Activated B cell treated with CpG ODN at 0.5 μM for 24 hours (primary cell): ENCODE results near the gene ESRRA. TPM values are rescaled to one million over a fixed set of nuclear protein-coding genes. Genes with fewer than 3 reads are reported as not detected.

Source experiments
- ATAC-seq: fragments of 200-7000 bp; cut with Tn5 transposase; one replicate; pipeline ENCODE4 v1.10.0; 2021; ENCODE audit warnings: low read depth, mild to moderate bottlenecking, moderate library complexity
- CTCF ChIA-PET: fragments of 350-600 bp; sonication (Branson Sonifier 250); formaldehyde crosslinking; loops from one replicate; lab custom pipeline; 2021; ENCODE audit warnings: antibody characterized with exemption; lab: Charles Lee
- POLR2A ChIA-PET: fragments of 350-600 bp; sonication (Branson Sonifier 250); formaldehyde crosslinking; loops from one replicate; lab custom pipeline; 2021; ENCODE audit warnings: antibody characterized with exemption; lab: Charles Lee
- DNase-seq: peaks from one replicate; pipeline ENCODE4 v3.0.0; 2022
- H3K27ac Mint-ChIP-seq: one replicate; pipeline ENCODE4 v1.8.0; 2020; ENCODE audit warnings: mixed read lengths
- H3K27me3 Mint-ChIP-seq: one replicate; pipeline ENCODE4 v1.8.0; 2021; ENCODE audit warnings: mixed read lengths
- H3K36me3 Mint-ChIP-seq: one replicate; pipeline ENCODE4 v1.8.0; 2021; ENCODE audit warnings: low read depth, mixed read lengths
- H3K4me1 Mint-ChIP-seq: one replicate; pipeline ENCODE4 v1.8.0; 2021; ENCODE audit warnings: mixed read lengths
- H3K4me3 Mint-ChIP-seq: one replicate; pipeline ENCODE4 v1.8.0; 2020; ENCODE audit warnings: mild to moderate bottlenecking, mixed read lengths
- H3K9me3 Mint-ChIP-seq: one replicate; pipeline ENCODE4 v1.8.0; 2020; ENCODE audit warnings: mixed read lengths
- CTCF ChIP-seq: fragments of 200-600 bp; IDR thresholded peaks from one replicate; pipeline ENCODE4 v1.8.0; 2022; ENCODE audit warnings: antibody characterized with exemption, mild to moderate bottlenecking
- intact Hi-C: fragments of 100-400 bp; cut with micrococcal nuclease; formaldehyde crosslinking; loops from one replicate; pipeline ENCODE4 v1.15.1; 2024
- total RNA-seq: library from RNA; stranded (reverse); gene quantifications from 2 replicates; pipeline ENCODE4 v1.2.3, GENCODE V29; 2022

ESRRA gene
- total RNA-seq, 1 donor from 2014 or later, result 48.3 TPM

GRCh38 chr11:64331569-64332371, 26.4 kb downstream of the ESRRA start:
- Mint-ChIP-seq H3K36me3 (peaks cover 2% of the 10 kb centered on the region), H3K27ac (peak overlapping the region; percentile 5), H3K4me1 (peaks cover 35% of the 10 kb centered on the region), H3K27me3 (no peaks in the 10 kb centered on the region), H3K9me3 (peaks cover under 1% of the 10 kb centered on the region), H3K4me3 (peak overlapping the region; percentile 2)
- ChIA-PET POLR2A (interaction anchor here (0.5 to 3.1 kb wide), 7 partner anchors 9 to 90 kb away, joined by 5 to 77 read pairs (median 11); partner anchors contain the start of genes CCDC88B, ESRRA, FKBP2 and PRDX5), CTCF (interaction anchor here (0.6 to 3.4 kb wide), 11 partner anchors 8 to 357 kb away, joined by 3 to 56 read pairs (median 6); partner anchors contain the start of genes CCDC88B, ESRRA, PRDX5 and TRMT112)
- peak; percentile 52 for DNase-seq
- no peak for TF ChIP-seq CTCF
- intact Hi-C loops, result loop anchor here (1.0 kb wide), 1 partner anchor 13 kb away; the partner anchor contains the start of gene PRDX5
- peak; percentile 32 for ATAC-seq

- Mint-ChIP-seq H3K27ac (no peak overlapping the region), H3K27me3 (no peaks in the 10 kb centered on the region), H3K4me1 (peaks cover 46% of the 10 kb centered on the region), H3K9me3 (no peaks in the 10 kb centered on the region), H3K4me3 (no peak overlapping the region), H3K36me3 (peaks cover 11% of the 10 kb centered on the region)
- ATAC-seq (no peak), DNase-seq (no peak)
- ChIA-PET CTCF (interaction anchor here (2.2 to 3.3 kb wide), 3 partner anchors 16 to 29 kb away, joined by 13 to 14 read pairs (median 14); partner anchors contain the start of genes ESRRA, PRDX5 and TRMT112), POLR2A (interaction anchor here (0.6 to 2.9 kb wide), 4 partner anchors 9 to 1715 kb away, joined by 3 to 11 read pairs (median 6); no protein-coding TSS in a partner anchor)
- no peak for TF ChIP-seq CTCF
- intact Hi-C loops, result no loop called here
Measured at GRCh38 chr11:64333556-64333955, 28.2 kb downstream of the ESRRA start.

GRCh38 chr11:64334764-64335735, 29.7 kb downstream of the ESRRA start:
- no peaks in the 10 kb centered on the region for H3K9me3 Mint-ChIP-seq
- H3K27ac Mint-ChIP-seq, result peak overlapping the region; percentile 92
- peaks cover 13% of the 10 kb centered on the region for H3K36me3 Mint-ChIP-seq
- no peaks in the 10 kb centered on the region for H3K27me3 Mint-ChIP-seq
- peak; percentile 79 for ATAC-seq
- ChIA-PET CTCF (interaction anchor here (0.9 to 2.2 kb wide), 5 partner anchors 18 to 114 kb away, joined by 5 to 15 read pairs (median 6); partner anchors contain the start of genes PRDX5 and TRMT112), POLR2A (interaction anchor here (0.6 to 2.9 kb wide), 17 partner anchors 9 to 1496 kb away, joined by 3 to 59 read pairs (median 3); partner anchors contain the start of genes BAD, ESRRA, FKBP2 and PPP1R14B)
- H3K4me3 Mint-ChIP-seq, result peak overlapping the region; percentile 75
- peak; percentile 61 for DNase-seq
- intact Hi-C loops, result loop anchor here (1.0 to 2.0 kb wide), 3 partner anchors 17 to 30 kb away; partner anchors contain the start of genes ESRRA, PRDX5 and RPS6KA4
- no peak for TF ChIP-seq CTCF
- H3K4me1 Mint-ChIP-seq, result peaks cover 59% of the 10 kb centered on the region

- Mint-ChIP-seq H3K27ac (peak overlapping the region; percentile 41), H3K36me3 (peaks cover 24% of the 10 kb centered on the region), H3K9me3 (no peaks in the 10 kb centered on the region), H3K4me3 (no peak overlapping the region), H3K27me3 (no peaks in the 10 kb centered on the region), H3K4me1 (peaks cover 74% of the 10 kb centered on the region)
- intact Hi-C loops, result no loop called here
- ChIA-PET POLR2A (interaction anchor here (0.6 to 5.3 kb wide), 3 partner anchors 20 to 513 kb away, joined by 4 to 94 read pairs (median 4); partner anchors contain the start of genes PRDX5 and TRMT112), CTCF (interaction anchor here (9.2 kb wide), 1 partner anchor 21 kb away, joined by 69 read pairs; the partner anchor contains the start of genes PRDX5 and TRMT112)
- ATAC-seq (no peak), DNase-seq (no peak)
- no peak for TF ChIP-seq CTCF
Measured at GRCh38 chr11:64337538-64338249, 32.4 kb downstream of the ESRRA start.
